HG03571 (cell line): Measurements from ENCODE around the gene USP51.
"Not testable (repeated sequence)": the region's sequence is repeated elsewhere in the genome, so short reads cannot be mapped to it uniquely, and the experiment has no call there.

Experiments
- ATAC-seq: cut with Tn5 transposase; IDR thresholded peaks from one replicate; pipeline ENCODE4 v1.9.1; 2021; ENCODE audit not compliant: unreplicated experiment

USP51 gene

DNA sequence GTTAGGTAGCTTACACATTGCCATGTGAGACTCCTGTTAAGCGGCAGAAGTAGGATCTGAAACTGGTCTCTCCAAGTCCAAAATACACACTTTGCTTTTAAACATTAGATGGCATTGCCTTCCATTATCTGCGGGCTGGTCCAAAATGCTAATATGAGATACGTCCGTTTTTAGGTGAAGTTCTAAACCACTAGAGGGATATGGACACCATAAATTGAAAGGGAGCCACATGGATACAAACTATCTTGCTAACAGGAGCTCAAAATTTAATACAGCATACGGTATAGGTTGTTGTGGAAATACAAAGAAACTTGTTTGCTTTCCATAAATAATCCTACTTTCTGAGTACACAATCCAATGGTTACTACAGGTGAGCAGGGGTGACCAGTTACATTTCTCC lies 23.9 kb downstream of the USP51 start:
- not testable (repeated sequence) for ATAC-seq

DNA sequence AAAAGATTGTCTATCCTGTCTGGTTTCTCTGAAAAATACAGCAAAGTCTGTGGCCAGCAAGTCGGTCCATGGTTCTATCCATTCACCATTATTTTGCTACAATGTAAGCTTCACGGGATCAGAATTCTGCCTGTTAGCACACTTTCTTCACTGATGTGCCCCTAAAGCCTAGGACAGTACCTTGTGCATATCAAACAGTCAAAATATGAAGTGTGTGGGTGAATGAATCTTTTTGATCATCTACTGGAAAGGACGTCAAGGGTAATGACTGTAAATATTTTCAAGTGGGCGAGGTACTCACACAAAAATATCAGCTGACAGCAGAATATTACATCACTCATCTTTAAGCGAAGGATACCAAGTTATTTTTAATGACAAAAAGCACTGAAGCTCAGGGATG lies 24.5 kb downstream of the USP51 start:
- not testable (repeated sequence) for ATAC-seq

DNA sequence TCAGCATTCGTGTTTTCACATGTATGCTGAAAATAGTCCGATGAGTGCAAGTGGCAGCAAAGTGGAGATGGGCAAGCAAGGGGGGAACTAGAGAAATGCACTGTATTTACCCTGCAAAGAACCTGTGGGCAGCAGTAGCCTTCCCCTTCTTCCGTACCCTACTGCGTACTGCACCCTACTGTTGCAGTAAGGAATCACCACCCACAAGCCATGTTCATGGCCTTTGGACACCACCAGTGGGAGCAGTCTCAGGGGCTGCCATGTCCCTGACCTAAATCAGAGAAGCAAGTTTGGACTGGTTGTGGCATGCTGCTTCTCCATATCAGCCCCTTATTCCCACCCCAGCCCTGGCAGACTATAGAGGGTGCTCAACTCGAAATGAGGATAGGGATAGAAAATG lies 25.6 kb downstream of the USP51 start:
- not testable (repeated sequence) for ATAC-seq

DNA sequence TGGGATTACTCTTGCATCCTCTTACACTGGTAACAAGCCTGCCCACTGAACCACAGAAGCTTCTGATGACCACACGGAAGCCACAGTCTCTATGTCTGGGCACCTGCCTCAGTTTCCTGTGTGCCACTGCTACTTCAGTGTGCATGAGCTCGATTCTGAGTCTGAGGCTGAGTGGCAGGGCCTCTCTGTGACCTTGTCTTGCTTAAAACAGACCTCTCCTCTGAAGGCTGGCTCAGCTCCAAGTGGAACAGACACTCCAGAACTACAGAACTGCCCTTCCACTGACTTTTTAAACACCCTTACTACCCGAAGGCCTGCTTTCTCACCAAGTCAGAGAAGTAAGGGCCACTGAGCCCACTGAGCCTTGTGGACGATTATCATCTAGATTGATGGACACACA lies 29.7 kb downstream of the USP51 start:
- not testable (repeated sequence) for ATAC-seq

DNA sequence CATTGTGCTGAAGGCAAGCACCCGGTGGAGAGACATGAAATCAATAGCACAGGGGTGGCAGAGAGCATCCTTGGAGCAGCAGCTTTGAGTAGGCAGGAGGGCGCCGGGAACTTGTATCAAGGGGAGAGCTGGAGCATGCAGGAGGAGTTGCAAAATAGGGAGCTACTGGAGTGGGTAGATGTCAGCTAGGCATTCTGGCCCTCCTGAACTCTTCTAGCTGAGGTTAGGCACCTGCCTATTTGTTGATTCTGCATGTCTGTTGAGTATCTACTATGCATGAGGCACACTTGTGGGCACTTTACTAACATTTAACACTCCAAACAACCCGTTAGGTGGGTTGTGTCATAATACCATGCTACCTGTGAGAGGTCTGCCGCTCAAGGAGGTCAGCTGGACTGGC lies 30.2 kb downstream of the USP51 start:
- ATAC-seq = not testable (repeated sequence)

DNA sequence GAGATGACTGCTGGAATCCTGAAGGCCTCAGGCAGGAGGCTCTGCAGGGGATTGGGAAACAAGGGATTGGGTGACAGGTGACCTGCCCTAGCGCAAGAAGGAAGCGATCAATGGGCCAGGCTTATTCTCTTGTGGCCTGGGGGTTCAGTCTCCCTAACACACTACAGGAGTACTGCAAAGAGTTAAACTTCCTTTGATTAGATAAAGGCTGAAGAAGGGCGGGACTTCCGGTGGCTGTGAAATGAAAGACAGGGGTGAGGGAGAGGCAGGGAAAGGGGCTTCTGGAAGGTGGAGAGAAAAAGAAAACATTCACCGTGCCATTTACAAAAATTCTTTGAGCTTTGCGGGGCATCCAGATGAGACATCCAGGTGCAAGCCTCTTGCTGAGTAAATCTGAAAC lies 33.9 kb downstream of the USP51 start:
- not testable (repeated sequence) for ATAC-seq

DNA sequence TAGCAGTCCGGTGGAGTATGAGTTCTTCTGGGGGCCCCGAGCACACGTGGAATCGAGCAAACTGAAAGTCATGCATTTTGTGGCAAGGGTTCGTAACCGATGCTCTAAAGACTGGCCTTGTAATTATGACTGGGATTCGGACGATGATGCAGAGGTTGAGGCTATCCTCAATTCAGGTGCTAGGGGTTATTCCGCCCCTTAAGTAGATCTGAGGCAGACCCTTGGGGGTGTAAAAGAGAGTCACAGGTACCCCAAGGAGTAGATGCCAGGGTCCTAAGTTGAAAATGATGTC lies 36.9 kb downstream of the USP51 start:
- ATAC-seq = peak; percentile 4

DNA sequence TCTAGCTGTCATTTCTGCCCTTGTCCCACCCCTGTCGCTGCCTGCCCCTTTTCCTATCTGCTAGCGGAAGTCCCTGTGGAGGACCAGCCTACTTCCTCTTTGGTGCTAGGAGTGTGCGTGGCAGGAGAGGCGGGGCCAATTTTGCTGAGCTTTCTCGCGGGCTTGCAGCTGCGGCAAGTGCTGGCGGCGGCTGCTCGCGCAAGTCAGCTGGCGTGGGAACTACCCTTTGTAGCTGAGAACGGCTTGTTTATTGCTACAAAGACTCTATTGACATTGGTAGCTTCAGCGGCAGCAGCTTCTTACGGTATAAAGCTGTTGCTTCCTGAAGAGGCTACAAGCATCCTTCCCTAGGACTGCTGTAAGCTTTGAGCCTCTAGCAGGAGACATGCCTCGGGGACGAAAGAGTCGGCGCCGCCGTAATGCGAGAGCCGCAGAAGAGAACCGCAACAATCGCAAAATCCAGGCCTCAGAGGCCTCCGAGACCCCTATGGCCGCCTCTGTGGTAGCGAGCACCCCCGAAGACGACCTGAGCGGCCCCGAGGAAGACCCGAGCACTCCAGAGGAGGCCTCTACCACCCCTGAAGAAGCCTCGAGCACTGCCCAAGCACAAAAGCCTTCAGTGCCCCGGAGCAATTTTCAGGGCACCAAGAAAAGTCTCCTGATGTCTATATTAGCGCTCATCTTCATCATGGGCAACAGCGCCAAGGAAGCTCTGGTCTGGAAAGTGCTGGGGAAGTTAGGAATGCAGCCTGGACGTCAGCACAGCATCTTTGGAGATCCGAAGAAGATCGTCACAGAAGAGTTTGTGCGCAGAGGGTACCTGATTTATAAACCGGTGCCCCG lies 37.4 kb downstream of the USP51 start, which contains the start of gene MAGEH1:
TSS of gene MAGEH1 (plus strand) at position 138 of the 843 bp plus-strand sequence. CDS start at position 386, 248 bp downstream.
- peak; percentile 98 for ATAC-seq

DNA sequence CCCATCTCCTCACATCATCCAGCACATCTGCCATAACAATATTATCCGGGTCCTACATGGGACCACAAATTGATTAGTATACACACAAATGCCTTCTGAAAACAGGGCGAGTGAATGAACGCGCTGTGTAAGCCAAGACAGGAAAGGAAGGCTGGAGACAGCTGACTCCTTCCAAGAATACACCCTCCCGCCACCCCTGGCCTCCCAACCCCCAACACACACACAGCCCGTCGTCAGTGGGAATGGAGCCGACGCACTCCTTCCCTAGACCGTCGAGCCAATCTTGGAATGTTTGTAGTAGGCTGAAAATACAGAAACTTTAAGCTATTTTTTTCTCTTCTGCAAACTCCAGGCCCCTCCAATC lies 38.0 kb downstream of the USP51 start:
- ATAC-seq = peak; percentile 9

DNA sequence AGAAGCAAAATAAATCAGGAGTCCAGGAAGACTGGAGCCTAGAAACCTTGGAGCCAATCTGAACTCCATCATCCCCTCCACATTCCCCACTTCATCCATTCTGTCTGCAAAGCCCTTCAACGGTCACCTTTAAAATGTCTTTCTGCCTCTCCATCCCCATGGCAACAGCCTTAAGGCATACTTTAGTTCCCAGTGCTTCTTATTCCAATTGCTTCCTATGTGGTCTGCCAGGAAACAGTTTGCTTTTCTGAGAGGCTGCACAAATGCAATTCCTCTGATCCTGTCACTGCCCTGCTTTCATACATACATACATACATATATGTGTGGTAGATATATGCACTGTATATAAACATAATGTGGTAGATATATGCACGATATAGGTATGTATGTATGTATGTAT lies 38.5 kb downstream of the USP51 start:
- ATAC-seq = no peak

DNA sequence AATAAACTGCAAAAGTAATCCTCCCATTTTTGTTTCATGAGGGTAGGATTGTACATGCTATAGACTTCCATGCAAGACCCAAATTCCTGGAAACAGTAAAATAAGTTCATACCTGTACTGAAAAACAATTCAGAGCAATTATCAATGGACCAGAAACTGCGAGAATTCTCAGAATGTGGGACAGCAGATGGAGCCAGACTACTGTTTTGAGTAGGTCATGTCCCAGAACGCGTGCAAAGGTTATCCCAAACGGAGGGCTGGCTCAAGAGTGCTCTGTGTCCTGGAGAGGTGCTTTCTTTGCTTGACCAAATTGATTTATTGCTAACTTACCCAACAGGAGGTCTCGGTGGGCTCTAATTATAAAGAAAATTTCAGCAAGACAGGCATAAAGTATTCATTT lies 39.4 kb downstream of the USP51 start:
- ATAC-seq = no peak

DNA sequence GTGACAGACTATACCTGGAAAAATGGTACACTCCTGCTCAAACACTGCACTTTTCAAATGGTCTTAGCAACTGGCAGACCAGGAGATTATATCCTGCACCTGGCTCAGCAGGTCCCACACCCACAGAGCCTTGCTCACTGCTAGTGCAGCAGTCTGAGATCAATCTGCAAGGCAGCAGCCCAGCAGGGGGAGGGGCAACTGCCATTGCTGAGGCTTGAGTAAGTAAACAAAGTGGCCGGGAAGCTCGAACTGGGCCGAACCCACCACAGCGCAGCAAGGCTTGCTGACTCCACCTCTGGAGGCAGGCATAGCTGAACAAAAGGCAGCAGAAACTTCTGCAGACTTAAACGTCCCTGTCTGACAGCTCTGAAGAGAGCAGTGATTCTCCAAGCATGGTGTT lies 46.2 kb downstream of the USP51 start:
- ATAC-seq = not testable (repeated sequence)
